GM21576 (cell line): ENCODE results near the gene VSNL1.

Experiments
- ATAC-seq: cut with Tn5 transposase; IDR thresholded peaks from one replicate; pipeline ENCODE4 v1.9.1; 2021; ENCODE audit warnings: mild to moderate bottlenecking, moderate library complexity; ENCODE audit not compliant: unreplicated experiment

The VSNL1 gene

DNA sequence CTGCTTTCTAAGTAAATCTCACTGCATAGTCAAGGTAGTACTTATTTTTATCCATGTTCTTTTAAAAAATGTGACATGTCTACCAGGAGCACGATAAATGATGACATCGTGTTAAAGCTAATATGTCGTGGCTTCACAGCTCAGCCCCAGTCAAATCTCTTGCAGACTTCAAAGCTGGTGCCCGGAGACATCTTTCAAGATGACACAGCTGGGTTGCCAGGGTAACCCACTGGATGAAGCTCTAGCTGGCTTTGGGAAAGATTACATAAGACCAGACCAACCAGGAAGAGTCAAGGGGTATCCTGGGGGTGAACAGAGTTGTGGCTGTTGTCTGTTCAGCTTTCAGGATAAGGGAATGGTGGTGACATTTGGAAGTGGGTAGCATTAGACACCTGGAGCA, 67.8 kb downstream of the VSNL1 start:
- ATAC-seq, result no peak

DNA sequence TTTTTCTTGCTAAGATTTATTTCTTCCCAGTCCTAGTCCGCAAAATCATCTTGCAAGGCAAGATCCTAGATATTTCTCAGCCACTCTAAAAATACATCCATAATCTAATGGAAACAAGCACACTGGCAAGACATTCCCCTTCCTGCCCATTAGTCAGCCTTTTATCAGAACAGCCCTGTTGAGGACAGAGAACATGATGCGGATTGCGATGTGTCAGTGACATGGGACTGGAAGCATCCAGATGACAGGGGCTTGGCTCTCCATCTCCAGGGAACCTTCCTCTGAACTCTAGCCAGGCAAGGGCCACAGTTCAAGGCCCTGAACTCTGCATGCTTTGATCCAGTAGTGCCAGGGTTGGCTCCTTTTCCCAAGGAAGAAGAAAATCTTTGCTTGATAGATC, 70.0 kb downstream of the VSNL1 start:
- no peak for ATAC-seq

DNA sequence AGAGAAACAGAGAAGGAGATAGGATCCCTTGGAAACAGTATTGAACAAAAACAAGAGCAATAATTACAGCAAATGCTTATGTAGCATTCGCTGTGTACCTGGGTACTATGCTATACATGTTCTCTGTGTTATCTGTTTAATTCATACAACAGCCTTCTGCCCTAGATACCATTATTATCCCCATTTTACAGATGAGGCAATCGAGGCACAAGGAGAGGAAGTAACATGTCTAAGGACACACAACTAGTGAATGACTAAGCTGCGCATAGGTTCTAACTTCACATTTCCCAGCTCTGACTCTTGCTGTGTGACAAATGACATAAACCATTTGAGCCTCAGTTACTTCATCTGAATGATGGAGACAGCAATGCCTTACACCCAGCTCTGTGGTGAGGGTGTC, 70.5 kb downstream of the VSNL1 start:
- no peak for ATAC-seq

DNA sequence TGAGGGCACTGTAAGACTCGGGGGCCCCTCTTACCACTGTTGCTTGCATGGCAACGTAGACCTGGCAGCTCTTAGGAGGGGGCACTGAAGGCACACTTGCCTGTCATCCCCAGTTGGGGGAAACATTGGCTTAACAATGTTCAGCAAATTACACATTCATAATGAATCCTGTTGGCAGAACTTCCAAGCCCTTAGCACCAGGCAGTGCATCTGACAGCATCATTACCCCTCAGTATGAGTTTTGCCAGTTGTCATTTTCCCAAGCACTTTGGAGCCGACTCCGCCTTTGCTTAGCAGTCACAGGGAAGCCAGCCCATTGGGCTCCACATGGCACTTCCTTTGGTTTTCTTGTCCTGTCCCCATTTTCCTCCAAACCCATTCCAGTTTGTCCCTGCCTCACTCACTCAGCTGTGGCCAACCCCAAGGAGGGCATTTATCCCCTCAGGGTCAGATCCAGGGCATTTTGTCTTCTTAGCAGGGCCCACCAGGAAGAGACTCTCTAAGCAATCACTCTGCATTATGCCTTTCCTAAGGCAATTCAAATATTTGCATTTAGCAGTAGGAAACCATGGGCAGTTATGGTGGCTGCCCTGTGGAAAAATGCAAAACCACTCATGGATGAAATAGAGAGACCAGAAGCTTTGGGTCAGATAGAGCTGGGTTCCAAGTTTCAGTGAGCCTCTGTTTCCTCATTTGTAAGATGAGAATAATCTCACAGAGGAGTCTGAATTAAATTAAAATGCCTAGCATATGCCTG, 73.9 kb downstream of the VSNL1 start:
- no peak for ATAC-seq

DNA sequence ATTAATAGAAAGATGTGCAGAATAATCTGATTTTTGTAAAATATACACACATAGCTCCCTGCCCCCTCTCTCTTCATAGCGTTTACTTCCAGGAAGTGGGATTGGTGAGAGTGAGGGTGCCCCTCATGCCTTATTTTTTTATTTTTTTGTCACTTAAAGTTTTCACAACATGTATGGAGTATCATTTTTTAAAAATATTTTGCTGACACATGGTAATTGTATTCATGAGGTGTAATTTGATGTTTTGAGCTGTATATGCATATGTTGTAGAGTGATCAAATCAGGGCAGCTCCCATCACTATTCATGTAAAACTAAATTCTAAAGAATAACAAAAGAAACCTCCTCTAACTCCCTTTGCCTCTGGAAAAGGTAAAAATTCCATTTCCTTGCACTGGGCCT, 74.7 kb downstream of the VSNL1 start:
- no peak for ATAC-seq

DNA sequence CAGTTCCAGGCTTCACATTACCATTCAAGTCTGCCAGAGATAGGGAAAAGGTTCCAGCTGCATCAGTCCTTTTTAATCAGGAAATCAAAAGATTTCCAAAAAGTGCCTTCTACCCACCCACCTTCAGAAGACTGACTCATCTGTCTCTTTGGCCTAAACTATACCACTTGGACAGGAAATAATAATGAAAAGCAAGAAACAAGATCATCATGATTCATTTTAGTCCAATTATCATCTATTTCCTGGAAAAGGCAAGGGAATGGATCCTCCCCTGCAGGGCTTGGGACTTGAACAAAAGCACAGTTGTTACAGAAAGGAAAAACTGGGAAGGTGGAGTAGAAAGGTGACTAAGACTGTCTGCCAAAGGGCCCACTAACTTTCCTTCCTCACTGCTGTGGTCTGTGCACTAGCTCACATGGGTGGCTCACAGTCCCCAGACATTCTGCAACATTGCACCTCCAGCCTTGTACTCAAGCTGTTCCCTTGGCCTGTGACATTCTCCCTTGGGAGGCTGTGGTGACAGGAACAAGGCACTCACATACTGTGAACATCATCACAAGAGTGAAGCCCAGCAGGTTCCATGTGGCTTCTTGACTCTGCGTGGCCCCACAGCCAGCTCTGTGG, 75.3 kb downstream of the VSNL1 start:
- no peak for ATAC-seq

DNA sequence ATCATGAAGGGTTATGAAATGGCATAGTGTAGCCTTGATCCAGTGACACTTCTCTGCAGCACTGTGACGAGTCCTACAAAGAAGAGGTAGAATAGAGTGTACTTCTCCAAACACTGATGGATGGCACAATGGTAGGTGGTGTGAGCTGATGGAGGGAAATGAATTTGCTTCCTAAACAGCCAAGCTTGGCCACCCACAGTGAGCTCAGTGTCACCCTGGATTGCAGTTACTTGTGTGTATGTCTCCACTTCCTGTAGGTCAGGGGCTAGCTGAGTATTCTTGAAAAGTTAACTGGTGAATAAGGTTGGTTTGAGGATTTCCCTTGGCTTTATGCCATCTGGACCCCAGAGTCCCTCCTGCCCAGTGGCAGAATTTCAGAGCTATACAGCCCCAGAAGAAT, 75.9 kb downstream of the VSNL1 start:
- no peak for ATAC-seq

DNA sequence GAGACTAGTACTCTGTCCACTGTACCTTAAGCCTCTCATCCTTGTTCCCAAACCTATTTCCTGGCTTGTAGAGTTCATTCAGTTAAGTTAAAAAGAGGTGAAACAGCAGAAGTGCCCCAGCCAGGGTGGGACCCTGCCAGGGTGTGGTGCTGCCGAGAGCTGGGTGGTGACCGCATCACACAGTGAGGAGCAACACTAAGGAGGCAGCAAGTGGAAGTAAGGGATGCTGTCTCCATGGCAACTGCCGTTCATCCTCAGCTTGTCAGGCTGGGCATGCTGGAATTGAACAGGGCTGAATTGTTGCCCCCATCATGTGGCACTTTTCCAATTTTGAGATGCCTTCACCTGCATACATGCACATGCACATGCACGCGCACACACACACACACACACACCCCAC, 77.0 kb downstream of the VSNL1 start:
- ATAC-seq, result no peak

DNA sequence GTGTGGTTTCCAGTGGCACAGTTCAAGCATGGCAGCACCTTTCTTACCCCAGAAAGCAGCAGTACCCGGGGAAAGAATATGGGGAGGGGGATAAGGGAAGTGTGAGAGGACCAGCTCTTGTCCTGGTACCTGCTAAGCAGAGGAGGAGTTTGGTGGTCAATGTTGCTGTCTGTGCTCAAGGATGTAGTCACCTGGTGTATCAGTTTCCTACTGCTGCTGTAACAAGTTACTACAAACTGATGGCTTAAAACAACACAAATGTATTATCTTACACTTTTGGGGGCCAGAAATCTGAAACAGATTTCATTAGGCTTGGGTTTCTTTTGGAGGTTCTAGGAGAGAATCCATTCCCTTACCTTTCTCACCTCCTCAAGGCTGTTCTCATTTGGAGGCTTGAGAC, 77.5 kb downstream of the VSNL1 start:
- ATAC-seq, result no peak

DNA sequence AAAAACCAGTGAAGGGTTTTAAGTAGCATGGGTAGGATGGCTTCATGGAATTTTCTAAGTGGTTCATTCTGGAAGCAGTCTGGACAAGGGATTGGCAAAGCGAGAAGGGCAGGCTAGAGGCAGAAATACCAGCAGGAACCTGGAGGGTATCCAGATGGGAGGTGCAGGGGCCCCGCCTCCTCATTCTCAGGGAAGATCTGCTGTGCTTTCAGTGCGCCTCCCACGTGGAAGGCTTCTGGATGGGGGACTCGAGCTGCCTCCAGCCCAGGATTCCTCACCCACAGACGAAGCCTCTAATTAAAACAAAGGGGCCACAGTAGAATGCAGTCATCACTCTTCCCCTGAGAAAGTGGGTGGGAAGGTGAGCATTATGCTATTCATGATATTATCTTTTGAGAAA, 79.8 kb downstream of the VSNL1 start:
- ATAC-seq, result no peak

DNA sequence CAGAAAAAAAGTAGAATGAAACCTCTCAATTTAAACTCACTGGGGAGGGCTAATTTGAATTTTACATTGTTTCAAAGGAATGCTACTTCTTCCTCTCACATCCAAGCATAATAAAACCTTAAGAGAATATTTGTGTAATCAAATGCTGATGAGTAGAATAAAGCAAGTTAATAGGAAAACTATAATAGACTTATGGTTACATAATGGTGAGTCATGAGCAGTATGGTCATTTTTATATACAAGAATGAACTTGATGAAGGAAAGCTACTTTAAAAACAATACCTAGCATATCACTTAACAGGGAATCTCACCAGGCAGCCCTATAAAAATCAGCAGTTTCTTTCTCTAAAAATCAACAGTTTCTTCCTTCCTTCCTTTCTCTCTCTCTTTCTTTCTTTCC, 80.3 kb downstream of the VSNL1 start:
- ATAC-seq, result no peak

DNA sequence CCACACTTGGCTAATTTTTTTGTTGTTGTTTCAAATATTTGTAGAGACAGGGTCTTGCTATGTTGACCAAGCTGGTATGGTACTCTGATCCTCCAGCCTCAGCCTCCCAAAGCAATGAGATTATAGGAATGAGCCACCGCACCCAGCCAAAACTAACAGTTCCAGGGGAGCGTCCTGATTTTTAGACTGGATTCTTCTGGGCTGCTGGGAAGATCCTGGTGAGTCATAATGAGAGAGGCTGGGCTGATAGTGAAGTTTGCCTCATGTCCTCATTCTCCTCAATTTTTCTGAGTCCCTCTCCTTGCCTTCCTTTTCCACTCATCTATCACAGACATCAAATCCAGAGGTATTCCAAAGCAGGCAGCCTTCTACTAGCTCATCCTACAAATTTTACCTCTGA, 81.3 kb downstream of the VSNL1 start:
- no peak for ATAC-seq

DNA sequence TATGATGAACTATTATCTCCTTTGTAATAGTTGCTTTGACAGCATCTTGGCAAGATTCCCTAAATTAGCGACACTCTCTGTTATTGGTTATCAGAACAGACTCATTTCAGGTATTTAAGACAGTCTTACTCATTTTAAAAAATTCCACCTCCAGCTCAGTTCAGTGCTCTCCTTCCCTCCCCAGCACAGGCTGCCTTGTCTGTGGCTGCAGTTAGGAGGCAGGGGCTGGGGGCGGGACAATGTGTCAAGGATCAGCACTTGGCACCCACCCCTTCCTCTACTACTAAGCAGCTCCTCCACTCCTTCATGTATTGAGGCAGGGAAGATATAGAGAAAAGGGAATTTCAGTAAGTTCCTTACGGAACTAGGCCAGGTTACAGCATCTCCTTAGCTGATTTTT, 85.0 kb downstream of the VSNL1 start:
- no peak for ATAC-seq

DNA sequence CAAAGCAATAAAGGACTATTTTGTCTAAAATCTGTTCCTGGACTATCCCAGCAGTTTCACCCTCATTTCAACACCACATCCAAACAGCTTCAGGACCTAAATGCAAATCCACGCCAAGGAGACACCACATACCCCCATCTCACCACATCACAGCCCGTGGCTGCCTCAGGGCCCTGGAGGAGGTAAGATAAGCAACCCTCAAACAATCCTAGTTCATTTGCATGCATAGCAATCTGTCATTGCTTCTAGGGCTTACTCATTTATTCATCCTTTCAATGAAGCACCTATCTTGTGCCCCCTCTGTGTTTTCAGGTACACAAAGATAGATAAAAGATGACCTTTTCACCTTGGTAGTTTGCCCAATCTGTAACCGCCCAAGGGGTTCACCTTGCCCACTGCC, 86.5 kb downstream of the VSNL1 start:
- no peak for ATAC-seq

DNA sequence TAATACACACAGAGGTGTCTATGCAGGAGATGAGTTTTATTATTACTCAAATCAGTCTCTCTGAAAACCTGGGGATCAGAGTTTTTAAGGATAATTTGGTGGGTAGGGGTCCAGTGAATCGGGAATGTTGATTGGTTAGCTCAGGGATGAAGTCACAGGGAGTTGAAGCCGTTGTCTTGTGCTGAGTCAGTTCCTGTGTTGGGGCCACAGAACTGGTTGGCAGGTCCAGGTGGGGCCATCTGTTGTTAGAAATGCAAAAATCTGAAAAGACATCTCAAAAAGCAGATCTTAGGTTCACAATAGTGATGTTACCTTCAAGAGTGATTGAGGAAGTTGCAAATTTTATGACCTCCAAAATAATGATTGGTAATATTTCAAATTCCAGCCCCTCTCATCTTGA, 86.9 kb downstream of the VSNL1 start:
- ATAC-seq, result no peak

DNA sequence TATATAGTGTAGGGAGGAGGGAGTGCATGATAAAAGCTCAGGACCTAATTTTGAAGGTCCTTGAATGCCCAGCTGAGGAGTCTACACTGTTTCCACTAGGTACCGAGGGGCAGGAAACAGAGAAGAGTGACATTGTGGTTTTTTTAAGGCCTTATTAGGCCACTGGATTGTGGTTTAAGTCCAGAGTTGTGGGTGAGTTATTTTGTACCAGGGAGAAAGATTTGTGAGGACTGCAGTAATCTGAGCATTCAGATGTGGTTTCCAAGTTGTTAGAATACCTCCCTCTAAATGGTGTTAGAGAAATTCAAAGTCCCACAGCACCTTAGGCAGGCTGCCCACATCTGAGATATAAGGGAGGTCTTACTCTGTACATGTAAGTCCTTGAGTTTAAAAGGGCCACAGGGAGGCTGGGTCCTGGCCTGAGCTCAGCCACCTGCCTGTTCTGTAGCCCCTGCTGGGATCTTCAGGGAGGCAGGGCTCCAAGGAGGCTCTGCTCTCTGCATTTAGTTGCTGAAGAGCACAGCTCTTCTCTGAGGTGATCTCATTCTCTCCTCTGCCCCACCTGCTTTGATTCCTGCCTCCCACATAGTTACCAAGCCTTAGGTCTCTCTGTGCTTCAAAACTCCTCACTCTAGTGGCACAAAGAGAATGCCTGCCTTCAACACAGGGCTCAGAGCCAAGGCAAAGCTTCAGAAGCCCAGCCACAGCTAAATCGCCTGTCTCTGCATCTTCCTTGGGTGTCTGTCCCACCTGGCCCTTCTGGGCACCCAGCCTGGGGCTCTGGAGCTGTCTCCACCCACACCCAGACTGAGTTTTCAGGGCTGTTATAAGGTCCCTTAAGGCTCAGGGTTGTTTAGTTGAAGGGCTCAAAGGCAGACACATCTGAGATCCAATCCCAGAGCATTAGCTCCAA, 88.1 kb downstream of the VSNL1 start:
- no peak for ATAC-seq

DNA sequence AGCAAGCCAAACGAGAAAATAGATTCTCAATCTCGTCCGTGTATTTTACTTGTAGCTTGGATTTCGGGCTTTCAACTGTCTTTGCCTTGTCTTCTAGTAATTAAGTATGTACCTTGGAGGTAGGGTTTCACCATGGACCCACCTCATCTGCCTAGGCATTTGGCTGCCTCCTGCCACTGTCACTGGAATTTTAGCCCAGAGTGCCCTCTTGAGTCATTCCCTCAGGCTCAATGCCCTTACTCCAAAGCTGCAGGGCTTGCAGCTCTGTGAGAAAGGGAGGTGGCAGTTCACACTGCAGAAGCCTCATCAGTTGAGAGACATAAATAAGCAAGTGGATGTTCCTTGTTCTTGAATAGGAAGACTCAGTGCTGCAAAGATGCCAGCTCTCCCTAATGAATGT, 89.6 kb downstream of the VSNL1 start:
- ATAC-seq, result no peak

DNA sequence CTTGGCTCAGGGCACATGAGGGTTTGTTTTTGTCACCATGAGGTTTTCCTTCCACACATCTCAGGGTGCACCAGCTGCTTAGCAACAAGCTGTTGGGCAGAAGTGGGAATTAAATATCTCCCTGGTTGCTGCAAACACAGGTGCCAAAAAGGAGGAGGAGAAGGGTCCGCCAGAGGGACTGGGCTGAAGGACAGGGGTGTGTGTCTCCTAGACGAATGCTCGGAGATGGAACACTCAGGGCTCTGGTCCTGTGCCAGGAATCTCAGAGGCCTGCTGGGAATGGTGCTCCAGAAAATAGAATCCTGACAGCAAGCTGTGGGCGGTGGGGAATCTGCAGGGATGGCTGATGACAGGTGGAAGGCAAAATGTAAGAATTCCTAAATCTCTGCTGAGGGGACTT, 94.5 kb downstream of the VSNL1 start:
- ATAC-seq, result no peak

DNA sequence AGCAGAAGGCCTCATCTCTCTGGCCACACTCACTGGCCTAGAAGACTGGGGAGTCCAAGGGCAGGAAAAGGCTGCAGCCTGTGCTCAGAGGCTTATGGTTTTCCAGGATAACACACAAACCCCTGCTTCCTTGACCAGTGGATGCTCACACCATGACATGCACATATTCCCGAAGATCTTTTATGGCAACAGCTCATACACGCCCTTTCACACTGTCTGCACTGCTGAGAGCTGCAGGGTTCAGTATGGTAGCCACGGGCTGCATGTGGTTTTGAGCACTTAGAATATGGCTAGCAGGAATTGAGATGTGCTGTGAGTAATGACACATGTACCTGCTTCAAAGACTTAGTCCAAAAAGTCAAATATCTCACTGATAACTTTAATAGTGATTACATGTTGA, 95.8 kb downstream of the VSNL1 start:
- ATAC-seq, result no peak

DNA sequence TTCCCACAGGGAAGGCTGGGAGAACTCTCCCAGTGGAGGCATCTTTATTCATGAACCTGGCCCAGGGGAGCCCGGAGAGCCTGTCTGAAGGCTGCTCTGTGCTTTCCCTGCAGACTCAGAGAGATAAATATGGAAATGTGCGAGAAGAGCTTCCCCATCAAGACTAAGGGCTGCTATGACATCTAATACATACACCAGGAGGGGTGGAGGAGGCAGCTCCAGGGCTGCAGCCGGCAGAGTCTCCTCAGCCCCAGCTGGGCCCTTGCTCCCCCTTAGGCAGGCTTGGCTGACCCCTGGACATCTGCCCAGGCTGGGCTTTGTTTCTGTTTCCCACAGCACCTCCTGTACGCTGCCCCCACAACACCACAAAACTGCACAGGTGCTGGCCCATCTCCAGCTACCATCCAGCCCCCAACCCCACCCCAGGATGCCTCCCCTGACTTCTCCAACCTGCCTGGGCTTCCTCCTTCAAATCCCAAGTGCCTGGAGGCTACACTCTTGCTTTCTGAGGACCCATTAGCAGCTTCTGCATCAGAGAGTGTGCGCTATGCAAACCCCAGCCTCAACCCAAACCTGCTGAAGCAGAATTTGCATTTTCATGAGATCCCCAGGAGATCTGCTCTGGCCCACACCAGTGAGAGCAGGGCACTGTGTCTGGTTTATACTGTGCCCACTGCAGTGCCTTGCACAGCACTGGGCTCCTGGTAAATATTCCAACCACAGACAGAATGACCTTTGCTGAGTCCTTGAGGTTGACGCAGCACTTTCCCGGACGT, 96.8 kb downstream of the VSNL1 start:
- ATAC-seq, result no peak

DNA sequence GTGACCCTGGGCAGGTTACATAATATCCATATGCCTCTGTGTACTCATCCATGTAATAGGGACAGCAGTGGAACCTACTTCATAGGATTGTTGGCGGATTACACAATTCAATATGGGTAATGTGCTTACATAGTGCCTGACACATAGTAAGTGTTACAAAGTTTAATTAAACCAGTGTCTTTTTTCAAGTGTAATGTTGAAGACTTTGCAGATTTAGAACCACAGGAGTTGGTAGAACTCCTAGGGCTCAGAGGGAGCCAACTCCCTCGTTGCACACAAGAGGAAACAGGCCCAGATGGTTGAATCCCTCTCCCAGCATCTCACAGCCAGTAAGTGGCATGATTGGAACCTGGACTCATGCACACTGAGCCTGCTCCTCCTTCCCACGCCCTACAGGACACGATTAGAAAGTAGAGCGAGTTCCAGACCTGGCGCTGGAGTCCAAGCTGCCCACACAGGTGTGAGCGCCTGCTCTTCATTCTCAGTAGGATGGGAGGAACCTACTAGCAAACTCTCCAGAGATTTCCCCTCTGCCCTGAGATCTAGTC, 97.8 kb downstream of the VSNL1 start:
- ATAC-seq, result no peak
